Activated CD8-positive, alpha-beta memory T cell treated with anti-CD3 and anti-CD28 coated beads for 1 hour (primary cell): ENCODE data around the gene IFRD1.
"Not testable (repeated sequence)": the region's sequence is repeated elsewhere in the genome, so short reads cannot be mapped to it uniquely, and the experiment has no call there.

ENCODE experiments used
- DNase-seq, 2 donors: peaks; one replicate each; pipeline ENCODE4 v3.0.0-alpha.2; 2020; ENCODE audit warnings: low read depth in 1 of 2; ENCODE audit errors: extremely low read depth in 1 of 2

IFRD1 gene

DNA sequence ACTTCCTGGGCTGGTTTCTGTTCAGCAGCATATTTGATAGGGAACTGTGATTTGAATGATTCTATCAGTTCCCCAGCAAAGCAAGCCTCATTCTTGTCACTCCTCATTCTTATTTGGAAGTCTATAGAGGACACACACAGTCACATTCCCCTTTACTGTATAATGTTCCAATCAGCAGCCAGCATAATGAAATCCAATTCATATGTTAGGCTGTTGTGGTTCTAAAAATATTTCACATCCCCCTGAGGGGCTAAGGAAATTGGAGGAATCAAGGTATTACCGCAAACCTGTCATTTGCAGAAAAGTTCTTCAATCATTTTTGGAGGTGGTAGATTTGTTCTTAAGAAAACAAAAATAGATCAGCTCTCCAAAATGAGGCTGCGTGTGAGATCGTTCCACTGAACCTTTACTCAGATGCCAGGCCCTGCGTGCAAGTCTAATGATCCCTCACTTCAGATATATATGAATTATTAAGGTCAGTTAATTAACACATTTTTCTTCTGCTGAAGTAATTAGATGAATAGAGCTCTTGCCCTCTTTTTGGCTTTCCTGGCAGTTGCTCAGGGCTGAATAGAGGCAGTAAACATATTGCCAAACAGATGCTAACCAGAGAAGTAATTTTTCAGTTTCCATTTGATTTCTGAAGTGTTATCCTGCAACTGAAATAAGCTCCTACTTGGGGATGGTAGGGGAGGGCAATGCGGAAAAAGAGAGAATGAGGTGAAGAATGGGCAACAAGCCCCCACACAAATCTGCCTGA lies 62.4 kb downstream of the IFRD1 start:
- DNase-seq, result no peak

DNA sequence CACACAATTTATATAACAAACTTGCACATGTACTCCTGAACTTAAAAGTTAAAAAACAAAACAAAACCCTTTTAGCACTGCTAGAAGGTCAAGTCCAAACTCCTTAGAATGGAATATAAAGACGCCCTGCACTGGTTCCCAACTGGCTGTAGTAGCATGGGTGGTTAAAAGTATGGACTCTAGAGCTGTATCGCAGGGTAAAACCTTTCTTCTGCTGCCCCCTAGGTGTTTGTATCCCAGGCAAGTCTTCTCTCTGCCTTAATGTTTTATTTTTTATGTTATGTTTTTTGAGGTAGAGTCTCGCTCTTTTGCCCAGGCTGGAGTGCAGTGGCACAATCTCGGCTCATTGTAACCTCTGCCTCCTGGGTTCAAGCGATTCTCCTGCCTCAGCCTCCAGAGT lies 65.7 kb downstream of the IFRD1 start:
- no peak for DNase-seq

DNA sequence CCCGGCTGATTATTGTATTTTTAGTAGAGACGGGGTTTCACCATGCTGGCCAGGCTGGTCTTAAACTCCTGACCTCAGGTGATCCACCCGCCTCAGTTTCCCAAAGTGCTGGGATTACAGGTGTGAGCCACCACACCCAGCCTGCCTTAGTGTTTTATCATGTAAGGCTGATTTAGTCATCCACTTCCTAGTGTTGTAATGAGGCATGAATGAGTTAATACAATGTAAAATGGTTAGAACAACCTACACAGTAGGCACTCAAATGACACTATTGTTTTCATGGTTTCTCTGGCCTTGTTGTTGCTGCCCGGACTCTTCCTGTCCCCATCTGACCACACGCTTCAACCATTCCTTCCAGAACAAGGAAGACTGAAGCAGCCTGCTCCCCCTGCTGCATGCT lies 66.2 kb downstream of the IFRD1 start:
- DNase-seq, result not testable (repeated sequence)

DNA sequence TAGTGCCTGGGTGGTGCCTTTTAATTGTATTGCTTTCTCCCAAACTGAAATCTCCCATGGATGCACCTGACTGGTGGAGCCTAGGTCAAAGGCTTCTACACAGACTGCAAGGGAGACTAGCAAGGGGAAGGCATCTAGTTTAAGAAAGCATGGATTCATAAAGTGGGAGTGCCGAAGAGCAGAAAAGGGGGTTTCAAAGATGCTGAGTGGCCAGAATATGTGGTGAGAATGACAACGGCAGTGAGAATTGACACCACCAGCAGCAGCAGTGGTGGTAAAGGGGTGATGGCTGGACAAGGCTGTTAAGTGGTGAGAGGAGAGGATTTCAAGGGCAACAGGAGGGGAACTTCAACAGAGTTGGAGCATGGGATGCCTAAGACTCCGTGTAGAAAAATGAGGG lies 67.2 kb downstream of the IFRD1 start:
- no peak for DNase-seq

DNA sequence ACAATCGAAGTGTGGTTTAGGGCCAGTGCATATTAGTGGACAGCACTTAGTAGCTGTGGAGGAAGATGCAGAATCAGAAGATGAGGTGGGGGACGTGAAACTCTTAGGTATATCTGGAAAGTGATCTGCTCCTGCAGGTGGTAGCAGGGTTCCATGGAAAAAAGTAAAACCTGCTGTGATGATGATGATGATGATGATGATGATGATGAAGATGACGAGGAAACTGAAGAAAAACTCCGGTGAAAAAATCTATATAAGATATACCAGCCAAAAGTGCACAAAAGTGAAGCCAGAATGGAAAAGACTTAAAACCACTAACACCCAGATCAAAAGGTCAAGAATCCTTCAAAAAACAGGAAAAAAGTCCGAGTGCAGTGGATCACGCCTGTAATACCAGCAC lies 70.5 kb downstream of the IFRD1 start:
- DNase-seq, result no peak

DNA sequence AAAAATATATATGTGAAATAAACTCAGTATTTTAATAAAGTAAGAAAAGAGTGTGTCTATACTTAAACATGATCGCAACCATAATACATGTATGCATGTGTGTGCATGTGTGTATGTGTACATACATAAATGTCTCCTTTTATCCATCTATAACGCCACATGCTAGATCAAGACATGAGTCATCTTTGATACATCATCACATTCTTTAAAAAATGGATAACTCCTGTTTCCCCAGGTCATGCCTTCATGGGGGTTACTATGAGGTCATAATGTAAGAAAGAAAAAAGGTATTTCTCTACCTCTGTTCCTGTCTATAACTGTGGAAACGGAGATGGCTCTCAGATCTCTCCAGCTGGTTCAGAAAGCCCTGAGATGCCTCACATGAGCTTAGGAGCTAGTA lies 71.7 kb downstream of the IFRD1 start:
- no peak for DNase-seq

DNA sequence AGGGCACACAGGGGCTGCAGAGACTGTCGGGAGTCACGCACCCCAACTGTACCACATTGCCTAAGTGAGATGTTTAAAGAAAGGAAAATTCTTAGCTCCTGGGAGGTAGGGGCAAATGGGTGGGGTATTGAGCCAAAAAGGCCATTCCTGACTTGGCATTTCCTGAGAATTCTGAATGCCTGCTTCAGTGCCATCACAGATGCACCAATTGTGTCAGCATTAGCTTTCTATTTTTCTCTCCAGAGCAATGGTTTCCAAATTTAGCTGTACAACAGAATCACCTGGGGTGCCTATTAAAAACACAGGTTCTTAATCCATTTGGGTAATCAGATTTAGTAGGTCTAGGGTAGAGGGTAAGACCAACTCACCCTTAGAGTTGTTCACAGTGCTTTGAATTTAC lies 73.6 kb downstream of the IFRD1 start:
- DNase-seq, result no peak
